GM20431 (cell line): ENCODE data around the gene PARVG.

Experiments
- in situ Hi-C: fragments of 300-500 bp; cut with MseI, MboI; formaldehyde crosslinking; loops from one replicate; pipeline ENCODE4 v1.15.0; 2020; ENCODE audit warnings: low sequenced_read_pairs; ENCODE audit not compliant: unreplicated experiment

Gene PARVG

DNA sequence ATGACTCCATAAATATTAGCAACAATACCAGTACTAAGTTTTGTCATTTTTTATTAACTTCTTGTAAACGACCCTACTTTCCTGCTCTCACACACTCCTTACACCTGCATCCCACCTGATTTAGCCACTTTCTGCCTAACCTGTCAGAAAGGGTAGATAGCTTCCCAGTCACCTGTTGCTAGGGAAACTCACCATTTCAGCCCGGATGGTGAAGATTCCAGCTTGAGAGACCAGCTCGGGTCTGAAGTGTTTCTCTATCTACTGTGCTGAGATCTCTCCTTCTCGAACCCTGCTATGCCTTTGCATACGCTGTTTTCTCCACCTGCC is at the start of gene PARVG:
Gene PARVG, plus strand, starts transcription at position 220 of the 327 bp plus-strand sequence. CDS start 2,405 bp downstream, outside the sequence.
- in situ Hi-C loops: no loop called here

GRCh38 chr22:44131412-44131811 is 49.3 kb upstream of the PARVG start:
- in situ Hi-C loops: no loop called here

DNA sequence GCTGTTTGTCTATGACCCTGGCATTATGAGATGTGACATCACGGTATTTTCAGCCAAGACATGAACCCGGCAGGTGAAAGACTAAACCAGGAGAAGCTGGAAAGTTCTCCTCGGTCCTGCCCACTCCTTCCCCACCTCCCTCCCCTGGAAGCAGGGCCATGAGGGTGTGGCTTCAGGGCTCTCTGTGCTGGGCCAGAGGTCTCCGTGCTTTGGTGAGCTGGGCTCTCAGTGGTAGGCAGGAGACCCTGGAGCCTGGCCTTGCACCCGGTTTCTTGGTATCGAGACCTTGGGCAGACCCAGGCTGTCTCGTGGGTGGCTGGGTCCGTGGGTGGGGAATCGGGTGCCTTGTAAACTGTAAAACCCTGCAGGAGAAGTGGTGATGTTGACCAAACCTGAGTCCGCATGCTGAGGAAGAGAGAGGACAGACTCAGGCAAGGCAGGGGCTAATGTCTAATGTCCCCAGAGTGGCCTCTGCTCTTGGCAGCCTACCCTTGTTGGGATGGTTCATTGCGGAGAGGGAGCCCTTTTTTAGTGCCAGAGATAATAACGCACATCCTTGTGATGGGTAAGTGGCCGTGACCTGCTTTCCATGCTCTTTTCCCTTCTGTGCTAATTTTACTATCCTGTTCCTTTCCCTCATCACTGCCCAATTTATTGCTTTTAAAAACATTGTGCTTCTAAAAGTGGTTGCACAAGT is 48.6 kb upstream of the PARVG start:
- in situ Hi-C loops: no loop called here

DNA sequence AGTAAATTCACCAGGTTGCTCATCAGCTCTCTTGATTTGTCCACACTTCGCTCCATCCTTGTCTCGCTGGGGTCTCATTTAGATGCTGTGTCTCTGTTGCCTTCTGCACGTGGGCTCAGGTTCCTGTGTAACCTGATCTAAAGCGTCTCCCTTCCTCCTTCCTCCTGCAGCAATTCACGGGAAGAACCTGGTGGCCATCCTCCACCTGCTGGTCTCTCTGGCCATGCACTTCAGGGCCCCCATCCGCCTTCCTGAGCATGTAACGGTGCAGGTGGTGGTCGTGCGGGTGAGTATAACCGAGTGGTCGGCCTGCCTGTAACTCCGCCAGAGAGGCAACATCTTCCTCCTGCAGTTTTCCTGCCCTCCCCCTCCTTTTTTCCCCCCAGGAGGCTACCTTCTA is 48.0 kb upstream of the PARVG start:
- in situ Hi-C loops: no loop called here

DNA sequence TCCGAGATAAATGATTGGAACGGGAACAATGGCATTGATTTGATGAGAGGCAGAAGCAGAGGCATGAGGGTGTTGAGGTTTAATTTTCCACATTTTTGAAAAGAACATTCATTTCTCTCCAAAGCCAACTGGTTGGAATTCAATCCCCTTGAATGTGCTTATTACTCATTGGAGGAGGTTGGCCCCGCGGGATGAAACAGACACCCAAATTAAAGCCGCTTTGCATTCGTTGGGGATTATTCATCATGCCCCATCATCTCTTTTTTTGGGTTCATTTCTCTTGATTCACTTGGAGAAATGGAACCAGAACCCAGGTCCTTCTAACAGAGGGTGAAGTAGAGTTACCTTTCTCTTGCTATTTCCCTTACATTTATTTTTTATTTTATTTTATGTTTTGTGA is 47.6 kb upstream of the PARVG start:
- in situ Hi-C loops: no loop called here

DNA sequence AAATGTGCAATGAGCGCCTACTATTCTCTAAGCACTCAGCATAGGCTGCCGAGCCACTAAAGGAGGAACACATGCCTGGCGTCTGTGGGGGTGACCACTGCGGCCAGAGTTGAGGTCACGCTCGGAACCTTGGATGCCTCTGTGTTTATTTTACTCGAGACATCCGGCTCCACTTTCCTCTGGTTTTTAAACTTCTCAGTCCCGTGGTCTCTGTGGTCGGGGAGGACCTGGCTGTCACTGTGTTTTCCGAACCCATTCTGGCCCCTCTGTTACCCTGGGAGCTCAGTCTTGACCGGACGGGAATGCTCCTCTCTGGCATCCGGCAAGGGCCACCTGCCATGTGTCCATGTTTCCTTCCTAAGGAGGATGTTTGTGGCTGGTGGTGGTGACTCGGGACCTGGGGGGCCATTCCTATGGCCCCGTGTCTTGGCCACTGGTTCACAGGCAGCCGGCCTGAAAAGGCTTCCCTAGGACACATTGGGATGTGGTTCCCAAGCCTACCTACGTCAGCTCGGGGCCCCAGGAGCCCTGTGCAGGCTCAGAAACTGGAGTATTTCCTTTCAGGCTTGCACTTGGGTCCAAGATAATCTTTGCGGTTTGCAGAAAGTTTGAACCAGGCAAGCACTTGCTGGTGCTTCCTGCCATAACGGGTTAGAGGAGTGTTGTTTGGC is 46.7 kb upstream of the PARVG start:
- in situ Hi-C loops: no loop called here

- in situ Hi-C loops: no loop called here
These were observed 44.6 kb upstream of the PARVG start for GRCh38 chr22:44136112-44136511.

DNA sequence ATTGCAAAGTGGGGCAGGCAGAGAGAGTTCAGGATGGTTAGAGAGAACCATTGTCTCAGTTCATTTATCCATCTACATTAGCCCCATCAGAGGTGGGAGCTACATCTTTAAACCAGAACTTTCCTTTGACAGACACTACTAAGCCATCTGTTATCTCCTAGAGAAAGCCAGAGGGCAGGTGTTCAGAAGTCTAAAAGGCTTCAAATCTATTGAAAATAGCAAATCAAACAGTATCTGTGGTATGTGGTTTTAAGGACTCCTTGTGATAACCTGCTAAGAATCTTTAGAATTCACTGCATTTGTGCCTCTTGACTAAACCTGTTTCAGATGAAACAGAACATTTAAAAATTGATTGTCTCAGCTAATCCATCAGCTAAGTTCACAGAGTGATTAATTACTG is 43.9 kb upstream of the PARVG start:
- in situ Hi-C loops: no loop called here

DNA sequence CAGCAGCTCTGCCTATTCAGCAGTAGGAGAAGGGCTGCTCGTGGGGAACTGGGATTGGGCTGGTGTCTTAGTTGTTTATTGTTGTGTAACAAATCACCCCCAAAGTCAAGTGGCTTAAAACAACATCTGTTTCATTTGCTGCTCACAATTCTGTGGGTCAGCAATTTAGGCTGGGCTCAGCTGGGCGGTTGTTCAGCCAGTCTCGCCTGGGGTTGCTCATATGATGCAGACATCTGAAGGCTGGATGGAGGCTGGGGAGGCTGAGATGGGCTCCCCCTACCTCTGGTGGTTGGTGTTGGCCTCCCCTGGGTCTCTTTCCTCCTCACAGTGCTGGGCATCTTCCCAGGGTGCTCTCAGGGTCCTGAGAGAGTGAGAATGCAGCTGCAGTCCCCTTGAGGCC is 43.3 kb upstream of the PARVG start:
- in situ Hi-C loops: no loop called here

GRCh38 chr22:44139773-44140172 is 41.0 kb upstream of the PARVG start:
- in situ Hi-C loops: no loop called here

- in situ Hi-C loops: no loop called here
These were observed 38.2 kb upstream of the PARVG start for GRCh38 chr22:44142421-44143104.

- in situ Hi-C loops: no loop called here
These were observed 37.6 kb upstream of the PARVG start for GRCh38 chr22:44143105-44143474.

- in situ Hi-C loops: no loop called here
These were observed 37.1 kb upstream of the PARVG start for GRCh38 chr22:44143579-44143978.

- in situ Hi-C loops: no loop called here
These were observed 36.6 kb upstream of the PARVG start for GRCh38 chr22:44144046-44144569.

- in situ Hi-C loops: no loop called here
These were observed 35.2 kb upstream of the PARVG start for GRCh38 chr22:44145544-44145943.

DNA sequence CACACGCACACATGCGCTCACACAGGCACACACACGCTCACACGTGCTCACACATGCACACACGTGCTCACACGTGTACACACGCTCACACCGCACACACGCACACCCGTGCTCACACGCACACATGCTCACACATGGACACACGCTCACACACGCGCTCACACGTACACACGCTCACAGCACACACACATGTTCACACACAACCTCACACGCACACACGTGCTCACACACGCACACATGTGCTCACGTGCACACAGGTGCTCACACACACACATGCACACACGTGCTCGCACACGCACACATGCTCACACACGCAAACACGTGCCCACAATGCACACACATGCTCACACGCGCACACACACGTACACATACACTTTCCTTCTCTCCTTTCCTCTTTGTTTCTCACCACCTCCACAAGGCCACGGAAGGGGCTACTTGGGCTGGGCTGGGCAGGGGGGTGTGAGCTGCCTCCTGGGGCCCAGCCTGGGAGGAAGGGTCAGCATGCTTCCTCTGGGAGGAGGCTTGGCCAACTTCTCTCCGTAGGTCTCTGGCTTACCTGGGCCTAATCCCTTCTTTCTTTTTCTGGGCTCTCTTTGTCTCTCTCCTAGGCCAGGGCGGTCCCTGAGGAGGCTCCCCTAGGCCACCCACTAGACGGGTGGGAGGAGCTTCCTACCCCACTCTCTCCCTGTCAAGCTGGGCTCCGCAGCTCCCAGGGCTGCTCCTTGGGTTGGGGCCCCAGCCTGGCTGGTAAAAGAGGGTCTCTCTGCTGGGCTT is 34.5 kb upstream of the PARVG start:
- in situ Hi-C loops: no loop called here

DNA sequence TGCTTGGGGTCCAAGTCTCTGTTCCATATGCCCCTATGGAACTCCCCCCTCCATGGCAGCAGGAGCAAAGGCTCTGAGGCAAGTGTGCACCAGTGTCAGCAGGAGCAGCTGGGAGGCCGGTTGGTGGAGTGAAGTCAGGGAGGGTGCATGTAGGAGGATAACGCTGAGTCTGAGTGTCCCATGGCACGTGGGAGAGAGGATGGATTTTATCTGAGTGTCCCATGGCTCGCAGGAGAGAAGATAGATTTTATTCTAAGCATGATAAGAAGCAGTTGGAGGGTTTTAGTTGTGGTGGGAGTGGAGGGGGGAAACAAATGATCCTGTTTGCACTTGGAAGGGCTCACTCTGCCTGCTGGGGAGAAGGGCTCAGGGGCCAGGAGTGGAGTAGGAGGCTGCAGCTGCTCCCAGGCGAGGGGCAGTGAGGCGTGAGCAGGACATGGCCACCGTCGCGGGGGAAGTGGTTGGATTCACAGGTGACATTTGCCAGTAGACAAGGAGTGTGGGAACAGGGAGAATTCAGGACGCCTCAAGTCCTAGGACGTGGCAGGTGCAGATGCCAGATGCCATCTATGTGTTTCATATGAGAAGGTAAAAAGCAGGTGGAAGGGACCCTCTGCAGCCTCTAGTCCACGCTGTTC is 33.6 kb upstream of the PARVG start:
- in situ Hi-C loops: no loop called here

- in situ Hi-C loops: no loop called here
These were observed 32.7 kb upstream of the PARVG start for GRCh38 chr22:44147821-44148574.

DNA sequence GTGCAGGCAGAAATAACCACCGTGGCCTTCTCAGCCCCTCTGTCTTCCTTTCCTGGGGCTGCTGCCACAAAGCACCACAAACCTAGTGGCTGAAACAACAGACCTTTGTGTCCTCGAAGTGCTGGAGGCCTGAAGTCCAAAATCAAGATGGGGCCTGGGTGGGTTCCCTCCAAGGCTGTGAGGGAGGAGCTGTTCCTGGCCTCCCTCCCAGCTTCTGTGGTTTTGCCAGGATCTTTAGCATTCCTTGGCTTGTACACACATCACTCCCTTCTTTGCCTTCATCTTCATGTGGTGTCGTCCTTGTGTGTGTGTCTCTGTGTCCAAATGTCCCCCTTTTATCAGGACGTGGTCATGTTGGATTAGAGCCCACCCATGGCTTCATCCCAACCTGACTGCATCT is 29.0 kb upstream of the PARVG start:
- in situ Hi-C loops: no loop called here
